Ishikawa (cell line): ENCODE data around the gene LPP.

Experiments used
- CEBPB ChIP-seq: IDR thresholded peaks from 2 replicates; pipeline ENCODE4 v1.6.1; 2012
- CREB1 ChIP-seq: IDR thresholded peaks from 2 replicates; pipeline ENCODE4 v1.6.1; 2012; ENCODE audit warnings: low read depth
- EGR1 ChIP-seq: IDR thresholded peaks from 2 replicates; pipeline ENCODE4 v1.6.1; 2012
- EP300 ChIP-seq: IDR thresholded peaks from 2 replicates; pipeline ENCODE4 v1.6.1; 2012; ENCODE audit warnings: borderline replicate concordance
- FOXM1 ChIP-seq: IDR thresholded peaks from 2 replicates; pipeline ENCODE4 v1.6.1; 2012; ENCODE audit warnings: low read depth, borderline replicate concordance
- NFIC ChIP-seq: IDR thresholded peaks from 2 replicates; pipeline ENCODE4 v1.6.1; 2012
- RAD21 ChIP-seq: IDR thresholded peaks from 2 replicates; pipeline ENCODE4 v1.6.1; 2012; ENCODE audit warnings: low read depth
- TAF1 ChIP-seq: IDR thresholded peaks from 2 replicates; pipeline ENCODE4 v1.6.1; 2012; ENCODE audit warnings: low read depth, mild to moderate bottlenecking
- TCF12 ChIP-seq: IDR thresholded peaks from 2 replicates; pipeline ENCODE4 v1.6.1; 2012; ENCODE audit warnings: low read depth
- TEAD4 ChIP-seq: IDR thresholded peaks from 2 replicates; pipeline ENCODE4 v1.6.1; 2012
- YY1 ChIP-seq: IDR thresholded peaks from 2 replicates; pipeline ENCODE4 v1.6.1; 2012; ENCODE audit warnings: low read depth
- ZBTB7A ChIP-seq: IDR thresholded peaks from 2 replicates; pipeline ENCODE4 v1.6.1; 2012; ENCODE audit warnings: low read depth
- TF ChIP-seq, protein P1 (sequence below): IDR thresholded peaks from 2 replicates; pipeline ENCODE4 v1.6.1; 2012
- TF ChIP-seq, protein P2 (sequence below): IDR thresholded peaks from 2 replicates; pipeline ENCODE4 v1.6.1; 2012
- TF ChIP-seq, protein P3 (sequence below): IDR thresholded peaks from 2 replicates; pipeline ENCODE4 v1.6.1; 2012; ENCODE audit warnings: low read depth, mild to moderate bottlenecking

LPP gene

DNA sequence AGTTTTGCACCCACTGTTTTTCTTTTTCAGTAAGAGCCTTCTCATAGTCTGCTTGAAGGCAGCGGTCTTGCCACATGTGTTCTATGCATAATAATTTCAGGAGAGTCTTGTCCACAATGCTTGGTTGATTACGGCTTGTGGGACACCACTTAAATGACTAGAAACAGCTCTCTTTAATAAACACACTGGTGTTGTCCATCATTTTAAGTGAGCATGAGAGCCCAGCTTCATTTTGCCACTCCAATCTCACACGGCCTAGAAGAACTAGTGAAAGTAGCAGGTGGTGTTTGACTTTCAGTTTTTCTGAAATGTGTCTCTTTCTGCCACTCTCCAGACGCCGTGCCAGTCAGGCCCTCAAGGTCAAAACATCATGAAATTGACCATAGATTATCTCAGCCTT lies 292.1 kb downstream of the LPP start:
- TF ChIP-seq NFIC (no peak), TEAD4 (no peak), TAF1 (no peak), TCF12 (no peak), EP300 (no peak), CREB1 (no peak), CEBPB (no peak)
- TF ChIP-seq, protein P1, sequence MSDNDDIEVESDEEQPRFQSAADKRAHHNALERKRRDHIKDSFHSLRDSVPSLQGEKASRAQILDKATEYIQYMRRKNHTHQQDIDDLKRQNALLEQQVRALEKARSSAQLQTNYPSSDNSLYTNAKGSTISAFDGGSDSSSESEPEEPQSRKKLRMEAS, result no peak

DNA sequence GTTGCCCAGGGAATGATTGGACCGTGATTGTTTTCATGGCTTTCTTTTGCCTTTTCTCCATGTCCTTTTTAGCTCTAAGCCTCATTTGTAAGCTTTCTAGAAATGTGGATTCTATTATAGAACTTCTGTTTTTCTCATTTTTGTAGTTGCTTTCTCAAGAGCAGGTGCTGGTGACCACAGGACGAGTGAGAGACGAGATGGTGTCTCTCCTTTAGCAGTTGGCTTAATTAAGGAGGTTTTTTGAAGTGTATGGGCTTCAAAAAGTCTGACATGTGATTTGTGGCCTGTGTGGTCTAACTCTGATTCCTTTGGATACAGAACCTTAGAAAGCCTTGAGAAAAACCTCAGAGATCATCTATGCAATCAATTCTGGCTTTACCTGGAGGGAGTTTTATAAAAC lies 292.8 kb downstream of the LPP start:
- TF ChIP-seq TCF12, result no peak
- TF ChIP-seq CREB1, result no peak
- TF ChIP-seq EP300, result no peak
- TF ChIP-seq EGR1, result no peak
- no peak for TF ChIP-seq YY1
- TF ChIP-seq RAD21, result no peak
- TF ChIP-seq, protein P2, sequence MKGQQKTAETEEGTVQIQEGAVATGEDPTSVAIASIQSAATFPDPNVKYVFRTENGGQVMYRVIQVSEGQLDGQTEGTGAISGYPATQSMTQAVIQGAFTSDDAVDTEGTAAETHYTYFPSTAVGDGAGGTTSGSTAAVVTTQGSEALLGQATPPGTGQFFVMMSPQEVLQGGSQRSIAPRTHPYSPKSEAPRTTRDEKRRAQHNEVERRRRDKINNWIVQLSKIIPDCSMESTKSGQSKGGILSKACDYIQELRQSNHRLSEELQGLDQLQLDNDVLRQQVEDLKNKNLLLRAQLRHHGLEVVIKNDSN, result no peak
- no peak for TF ChIP-seq CEBPB
- TF ChIP-seq, protein P1, result no peak
- TF ChIP-seq ZBTB7A, result no peak
- TF ChIP-seq NFIC, result no peak
- TF ChIP-seq TEAD4, result no peak
- TF ChIP-seq, protein P3, sequence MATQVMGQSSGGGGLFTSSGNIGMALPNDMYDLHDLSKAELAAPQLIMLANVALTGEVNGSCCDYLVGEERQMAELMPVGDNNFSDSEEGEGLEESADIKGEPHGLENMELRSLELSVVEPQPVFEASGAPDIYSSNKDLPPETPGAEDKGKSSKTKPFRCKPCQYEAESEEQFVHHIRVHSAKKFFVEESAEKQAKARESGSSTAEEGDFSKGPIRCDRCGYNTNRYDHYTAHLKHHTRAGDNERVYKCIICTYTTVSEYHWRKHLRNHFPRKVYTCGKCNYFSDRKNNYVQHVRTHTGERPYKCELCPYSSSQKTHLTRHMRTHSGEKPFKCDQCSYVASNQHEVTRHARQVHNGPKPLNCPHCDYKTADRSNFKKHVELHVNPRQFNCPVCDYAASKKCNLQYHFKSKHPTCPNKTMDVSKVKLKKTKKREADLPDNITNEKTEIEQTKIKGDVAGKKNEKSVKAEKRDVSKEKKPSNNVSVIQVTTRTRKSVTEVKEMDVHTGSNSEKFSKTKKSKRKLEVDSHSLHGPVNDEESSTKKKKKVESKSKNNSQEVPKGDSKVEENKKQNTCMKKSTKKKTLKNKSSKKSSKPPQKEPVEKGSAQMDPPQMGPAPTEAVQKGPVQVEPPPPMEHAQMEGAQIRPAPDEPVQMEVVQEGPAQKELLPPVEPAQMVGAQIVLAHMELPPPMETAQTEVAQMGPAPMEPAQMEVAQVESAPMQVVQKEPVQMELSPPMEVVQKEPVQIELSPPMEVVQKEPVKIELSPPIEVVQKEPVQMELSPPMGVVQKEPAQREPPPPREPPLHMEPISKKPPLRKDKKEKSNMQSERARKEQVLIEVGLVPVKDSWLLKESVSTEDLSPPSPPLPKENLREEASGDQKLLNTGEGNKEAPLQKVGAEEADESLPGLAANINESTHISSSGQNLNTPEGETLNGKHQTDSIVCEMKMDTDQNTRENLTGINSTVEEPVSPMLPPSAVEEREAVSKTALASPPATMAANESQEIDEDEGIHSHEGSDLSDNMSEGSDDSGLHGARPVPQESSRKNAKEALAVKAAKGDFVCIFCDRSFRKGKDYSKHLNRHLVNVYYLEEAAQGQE, result no peak
- no peak for TF ChIP-seq FOXM1

DNA sequence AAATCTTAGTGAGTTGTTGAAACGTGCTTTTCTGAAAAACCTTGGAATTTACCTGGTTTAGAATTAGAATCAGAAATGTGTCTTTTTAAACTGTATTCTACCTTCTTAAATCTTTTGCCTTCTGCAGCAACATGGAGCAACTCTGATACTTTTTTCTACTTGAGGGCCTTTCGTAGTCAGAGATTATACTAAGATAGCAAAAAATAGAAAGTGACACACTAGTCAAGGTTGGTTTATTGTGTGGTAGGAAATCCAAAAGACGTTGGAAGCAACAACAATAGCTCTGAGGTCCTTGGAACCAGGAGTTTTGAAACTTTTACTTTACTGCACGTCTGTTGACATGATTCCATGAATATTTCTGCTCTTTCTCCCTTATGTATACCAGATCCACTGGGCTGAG lies 294.9 kb downstream of the LPP start:
- TF ChIP-seq, protein P2, result no peak
- TF ChIP-seq, protein P1, result no peak
- TF ChIP-seq, protein P3, result no peak
- no peak for TF ChIP-seq ZBTB7A
- TF ChIP-seq EP300, result no peak
- no peak for TF ChIP-seq EGR1
- no peak for TF ChIP-seq FOXM1
- TF ChIP-seq CREB1, result no peak
- TF ChIP-seq NFIC, result no peak
- TF ChIP-seq YY1, result no peak
- no peak for TF ChIP-seq TCF12
- TF ChIP-seq RAD21, result no peak
- no peak for TF ChIP-seq CEBPB
- TF ChIP-seq TAF1, result no peak
- TF ChIP-seq TEAD4, result no peak

DNA sequence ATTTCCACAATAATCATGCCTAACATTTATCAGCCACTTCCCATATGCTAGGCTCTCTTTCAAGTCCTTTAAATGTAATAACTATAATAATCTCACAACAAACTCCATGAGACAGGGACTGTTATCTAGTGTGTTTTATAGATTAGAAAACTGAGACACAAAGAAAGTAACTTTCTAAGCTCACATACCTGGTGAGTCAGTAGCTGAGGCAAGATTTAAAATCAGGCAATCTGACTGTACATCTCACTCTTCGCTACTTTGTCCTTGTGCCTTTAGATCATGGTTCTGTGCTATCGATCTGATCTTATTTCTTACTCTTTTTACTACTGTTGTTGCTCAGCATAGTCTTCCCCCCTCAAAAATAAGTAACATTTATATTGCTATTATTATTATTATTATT lies 295.5 kb downstream of the LPP start:
- TF ChIP-seq, protein P3, result no peak
- TF ChIP-seq RAD21 (no peak), NFIC (no peak), FOXM1 (no peak), YY1 (no peak), TCF12 (no peak), EP300 (no peak)
- TF ChIP-seq, protein P2, result no peak
- TF ChIP-seq, protein P1, result no peak
